ENCODE measurements around the gene ARHGAP26. TPM values are rescaled to one million over a fixed set of nuclear protein-coding genes. Genes with fewer than 3 reads are reported as not detected.
A peak's percentile ranks its signal among the peaks of the same experiment; 100 is the strongest.

The ARHGAP26 gene
- total RNA-seq, 1 donor from 2014 or later: 8.9 TPM

GRCh38 chr5:143222287-143223231, 452.4 kb downstream of the ARHGAP26 start:
- H3K4me3 Mint-ChIP-seq: no peak overlapping the region
- TF ChIP-seq, protein P1, sequence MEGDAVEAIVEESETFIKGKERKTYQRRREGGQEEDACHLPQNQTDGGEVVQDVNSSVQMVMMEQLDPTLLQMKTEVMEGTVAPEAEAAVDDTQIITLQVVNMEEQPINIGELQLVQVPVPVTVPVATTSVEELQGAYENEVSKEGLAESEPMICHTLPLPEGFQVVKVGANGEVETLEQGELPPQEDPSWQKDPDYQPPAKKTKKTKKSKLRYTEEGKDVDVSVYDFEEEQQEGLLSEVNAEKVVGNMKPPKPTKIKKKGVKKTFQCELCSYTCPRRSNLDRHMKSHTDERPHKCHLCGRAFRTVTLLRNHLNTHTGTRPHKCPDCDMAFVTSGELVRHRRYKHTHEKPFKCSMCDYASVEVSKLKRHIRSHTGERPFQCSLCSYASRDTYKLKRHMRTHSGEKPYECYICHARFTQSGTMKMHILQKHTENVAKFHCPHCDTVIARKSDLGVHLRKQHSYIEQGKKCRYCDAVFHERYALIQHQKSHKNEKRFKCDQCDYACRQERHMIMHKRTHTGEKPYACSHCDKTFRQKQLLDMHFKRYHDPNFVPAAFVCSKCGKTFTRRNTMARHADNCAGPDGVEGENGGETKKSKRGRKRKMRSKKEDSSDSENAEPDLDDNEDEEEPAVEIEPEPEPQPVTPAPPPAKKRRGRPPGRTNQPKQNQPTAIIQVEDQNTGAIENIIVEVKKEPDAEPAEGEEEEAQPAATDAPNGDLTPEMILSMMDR (IDR thresholded peaks at IDR 0.05; ENCODE audit: unreplicated experiment): no peak
- H3K36me3 Mint-ChIP-seq: no peaks in the 10 kb centered on the region
- peaks cover 47% of the 10 kb centered on the region for H3K4me1 Mint-ChIP-seq
- H3K27me3 Mint-ChIP-seq (ENCODE audit: low read depth): no peaks in the 10 kb centered on the region
- H3K9me3 Mint-ChIP-seq: no peaks in the 10 kb centered on the region
- peak overlapping the region; percentile 26 for H3K27ac Mint-ChIP-seq
- DNase-seq (ENCODE audit: low spot score in 2 of 2, unreplicated experiment in 2 of 2): no peak

- no peak for DNase-seq (ENCODE audit: low spot score in 2 of 2, unreplicated experiment in 2 of 2)
- Mint-ChIP-seq H3K36me3 (no peaks in the 10 kb centered on the region), H3K9me3 (no peaks in the 10 kb centered on the region), H3K27ac (peak overlapping the region; percentile 36), H3K27me3 (ENCODE audit: low read depth) (no peaks in the 10 kb centered on the region), H3K4me1 (peaks cover 44% of the 10 kb centered on the region), H3K4me3 (no peak overlapping the region)
- TF ChIP-seq, protein P1 (IDR thresholded peaks at IDR 0.05; ENCODE audit: unreplicated experiment): no peak
Observed at GRCh38 chr5:143224672-143225071, 454.5 kb downstream of the ARHGAP26 start.

DNA sequence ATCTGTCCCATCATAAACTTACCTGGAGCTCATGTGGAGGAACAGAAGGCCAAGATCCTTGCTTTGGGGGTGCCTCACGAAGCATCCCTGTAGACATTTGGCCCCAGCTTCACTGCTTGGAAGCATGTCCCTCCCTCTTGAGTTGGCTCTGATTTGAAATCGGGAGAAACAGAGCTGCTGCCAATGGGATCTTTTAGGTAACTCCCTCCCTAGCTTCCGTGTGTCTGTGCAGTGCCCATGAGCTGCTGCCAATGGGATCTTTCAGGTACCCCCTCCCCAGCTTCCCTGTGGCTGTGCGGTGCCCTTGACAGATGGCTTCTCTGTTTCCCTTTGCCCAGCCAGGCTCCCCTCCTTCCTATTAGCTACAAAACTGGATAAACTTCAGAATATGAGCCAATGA, 455.3 kb downstream of the ARHGAP26 start:
- no peak for DNase-seq (ENCODE audit: low spot score in 2 of 2, unreplicated experiment in 2 of 2)
- Mint-ChIP-seq H3K27ac (no peak overlapping the region), H3K36me3 (no peaks in the 10 kb centered on the region), H3K9me3 (no peaks in the 10 kb centered on the region), H3K4me1 (peaks cover 44% of the 10 kb centered on the region), H3K4me3 (no peak overlapping the region), H3K27me3 (ENCODE audit: low read depth) (no peaks in the 10 kb centered on the region)
- TF ChIP-seq, protein P1 (IDR thresholded peaks at IDR 0.05; ENCODE audit: unreplicated experiment): no peak

GRCh38 chr5:143226361-143226760, 456.2 kb downstream of the ARHGAP26 start:
- TF ChIP-seq, protein P1 (IDR thresholded peaks at IDR 0.05; ENCODE audit: unreplicated experiment): no peak
- peaks cover 37% of the 10 kb centered on the region for H3K4me1 Mint-ChIP-seq
- no peaks in the 10 kb centered on the region for H3K36me3 Mint-ChIP-seq
- no peak overlapping the region for H3K27ac Mint-ChIP-seq
- no peaks in the 10 kb centered on the region for H3K27me3 Mint-ChIP-seq (ENCODE audit: low read depth)
- no peaks in the 10 kb centered on the region for H3K9me3 Mint-ChIP-seq
- DNase-seq (ENCODE audit: low spot score in 2 of 2, unreplicated experiment in 2 of 2): no peak
- no peak overlapping the region for H3K4me3 Mint-ChIP-seq

- Mint-ChIP-seq H3K4me1 (peaks cover 33% of the 10 kb centered on the region), H3K27ac (no peak overlapping the region)
Observed at GRCh38 chr5:143226872-143227271, 456.7 kb downstream of the ARHGAP26 start.

More at GRCh38 chr5:143226872-143227271, 456.7 kb downstream of the ARHGAP26 start:
- H3K36me3 Mint-ChIP-seq: no peaks in the 10 kb centered on the region
- H3K27me3 Mint-ChIP-seq (ENCODE audit: low read depth): no peaks in the 10 kb centered on the region
- no peak overlapping the region for H3K4me3 Mint-ChIP-seq
- no peaks in the 10 kb centered on the region for H3K9me3 Mint-ChIP-seq
- TF ChIP-seq, protein P1 (IDR thresholded peaks at IDR 0.05; ENCODE audit: unreplicated experiment): no peak
- DNase-seq (ENCODE audit: low spot score in 2 of 2, unreplicated experiment in 2 of 2): no peak

Data from mesothelial cell of epicardium (in vitro differentiated cells).